GM12878 (cell line): Measurements from ENCODE around the gene KCTD19.

ENCODE experiments used
- CHD2 ChIP-seq: IDR thresholded peaks from 2 replicates; pipeline ENCODE4 v1.6.1; 2011; ENCODE audit warnings: low read depth, low read length, improper control_type of control experiment, borderline replicate concordance
- EZH2 ChIP-seq: IDR thresholded peaks from 2 replicates; pipeline ENCODE4 v1.6.1; 2012; ENCODE audit warnings: low read depth, mild to moderate bottlenecking, control low read depth, inconsistent platforms, low read length, borderline replicate concordance; ENCODE audit not compliant: control insufficient read depth
- NBN ChIP-seq: fragments of 450-650 bp; IDR thresholded peaks from 2 replicates; pipeline ENCODE4 v1.6.1; 2016
- NFYB ChIP-seq: IDR thresholded peaks from 2 replicates; pipeline ENCODE4 v1.6.1; 2011; ENCODE audit warnings: low read depth, mild to moderate bottlenecking, low read length, improper control_type of control experiment, moderate library complexity; ENCODE audit not compliant: insufficient read depth
- NR2C2 ChIP-seq: IDR thresholded peaks from 2 replicates; pipeline ENCODE4 v1.6.1; 2011; ENCODE audit warnings: borderline replicate concordance, low read depth; ENCODE audit not compliant: control insufficient read depth, insufficient read length
- POLR2A ChIP-seq: IDR thresholded peaks from 2 replicates; pipeline ENCODE4 v1.6.1; 2011; ENCODE audit warnings: low read depth, mild to moderate bottlenecking, low read length
- POLR2AphosphoS2 ChIP-seq: IDR thresholded peaks from 2 replicates; pipeline ENCODE4 v1.6.1; 2011; ENCODE audit warnings: low read depth, mild to moderate bottlenecking, low read length, improper control_type of control experiment, moderate library complexity
- RCOR1 ChIP-seq: conservative IDR thresholded peaks from 2 replicates; pipeline ENCODE4 v1.6.1; 2012; ENCODE audit warnings: low read depth, low read length, improper control_type of control experiment
- TAF1 ChIP-seq: IDR thresholded peaks from 2 replicates; pipeline ENCODE4 v1.6.1; 2011; ENCODE audit warnings: mild to moderate bottlenecking, low read depth, low read length, borderline replicate concordance
- ZZZ3 ChIP-seq: IDR thresholded peaks from 2 replicates; pipeline ENCODE4 v1.6.1; 2011; ENCODE audit warnings: low read depth; ENCODE audit not compliant: control insufficient read depth, insufficient read length
- TF ChIP-seq, protein P1 (sequence below), 3 experiments: IDR thresholded peaks in 2 of 3; conservative IDR thresholded peaks in 1 of 3; 2 replicates each; pipeline ENCODE4 v1.5.1; 2011; ENCODE audit warnings: low read depth in 3 of 3, low read length in 3 of 3, mild to moderate bottlenecking in 3 of 3, control low read depth in 2 of 3, moderate library complexity in 2 of 3, inconsistent platforms in 1 of 3, mixed read lengths in 1 of 3; ENCODE audit not compliant: control insufficient read depth in 2 of 3, insufficient read depth in 1 of 3; ENCODE audit errors: extremely low read depth in 1 of 3
- TF ChIP-seq, protein P2 (sequence below): fragments of 450-650 bp; IDR thresholded peaks from 2 replicates; pipeline ENCODE4 v1.6.1; 2017; ENCODE audit warnings: antibody characterized with exemption, mild to moderate bottlenecking, moderate library complexity
- TF ChIP-seq, protein P3 (sequence below): IDR thresholded peaks from 2 replicates; pipeline ENCODE4 v1.6.1; 2011; ENCODE audit warnings: mild to moderate bottlenecking, low read depth, low read length, moderate library complexity; ENCODE audit not compliant: insufficient replicate concordance

DNA sequence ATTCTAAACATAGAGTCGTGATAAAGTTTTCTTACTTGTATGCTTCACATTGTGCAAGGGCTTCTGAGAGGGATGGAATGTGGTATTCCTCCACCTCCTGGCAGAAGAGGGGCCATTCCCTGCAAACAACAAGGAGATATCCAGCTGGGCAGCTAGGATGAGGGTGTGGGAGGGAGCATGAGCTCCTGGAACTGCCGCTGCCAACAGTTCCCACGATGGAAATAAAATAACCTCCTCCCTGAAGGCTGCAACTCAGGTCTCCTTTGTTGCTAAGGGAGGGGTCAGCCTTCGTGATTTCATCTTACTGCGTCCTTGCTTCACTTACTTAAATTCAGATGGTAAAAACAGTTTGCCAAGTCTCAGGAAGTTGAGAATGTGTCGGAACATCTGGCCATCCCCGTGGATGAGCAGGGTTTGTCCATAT, 31.6 kb downstream of the KCTD19 start:
- TF ChIP-seq POLR2A (no peak), POLR2AphosphoS2 (no peak), TAF1 (no peak), RCOR1 (no peak), CHD2 (no peak), NR2C2 (no peak), EZH2 (no peak), ZZZ3 (no peak), NBN (no peak), NFYB (no peak)
- TF ChIP-seq, protein P1, sequence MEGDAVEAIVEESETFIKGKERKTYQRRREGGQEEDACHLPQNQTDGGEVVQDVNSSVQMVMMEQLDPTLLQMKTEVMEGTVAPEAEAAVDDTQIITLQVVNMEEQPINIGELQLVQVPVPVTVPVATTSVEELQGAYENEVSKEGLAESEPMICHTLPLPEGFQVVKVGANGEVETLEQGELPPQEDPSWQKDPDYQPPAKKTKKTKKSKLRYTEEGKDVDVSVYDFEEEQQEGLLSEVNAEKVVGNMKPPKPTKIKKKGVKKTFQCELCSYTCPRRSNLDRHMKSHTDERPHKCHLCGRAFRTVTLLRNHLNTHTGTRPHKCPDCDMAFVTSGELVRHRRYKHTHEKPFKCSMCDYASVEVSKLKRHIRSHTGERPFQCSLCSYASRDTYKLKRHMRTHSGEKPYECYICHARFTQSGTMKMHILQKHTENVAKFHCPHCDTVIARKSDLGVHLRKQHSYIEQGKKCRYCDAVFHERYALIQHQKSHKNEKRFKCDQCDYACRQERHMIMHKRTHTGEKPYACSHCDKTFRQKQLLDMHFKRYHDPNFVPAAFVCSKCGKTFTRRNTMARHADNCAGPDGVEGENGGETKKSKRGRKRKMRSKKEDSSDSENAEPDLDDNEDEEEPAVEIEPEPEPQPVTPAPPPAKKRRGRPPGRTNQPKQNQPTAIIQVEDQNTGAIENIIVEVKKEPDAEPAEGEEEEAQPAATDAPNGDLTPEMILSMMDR (IDR thresholded peaks at IDR 0.05 in 2 of 3, conservative IDR thresholded peaks at IDR 0.05 in 1 of 3; ENCODE audit: control insufficient read depth in 2 of 3, extremely low read depth in 1 of 3, insufficient read depth in 1 of 3, low read depth in 3 of 3, low read length in 3 of 3), result no peak
- TF ChIP-seq, protein P2, sequence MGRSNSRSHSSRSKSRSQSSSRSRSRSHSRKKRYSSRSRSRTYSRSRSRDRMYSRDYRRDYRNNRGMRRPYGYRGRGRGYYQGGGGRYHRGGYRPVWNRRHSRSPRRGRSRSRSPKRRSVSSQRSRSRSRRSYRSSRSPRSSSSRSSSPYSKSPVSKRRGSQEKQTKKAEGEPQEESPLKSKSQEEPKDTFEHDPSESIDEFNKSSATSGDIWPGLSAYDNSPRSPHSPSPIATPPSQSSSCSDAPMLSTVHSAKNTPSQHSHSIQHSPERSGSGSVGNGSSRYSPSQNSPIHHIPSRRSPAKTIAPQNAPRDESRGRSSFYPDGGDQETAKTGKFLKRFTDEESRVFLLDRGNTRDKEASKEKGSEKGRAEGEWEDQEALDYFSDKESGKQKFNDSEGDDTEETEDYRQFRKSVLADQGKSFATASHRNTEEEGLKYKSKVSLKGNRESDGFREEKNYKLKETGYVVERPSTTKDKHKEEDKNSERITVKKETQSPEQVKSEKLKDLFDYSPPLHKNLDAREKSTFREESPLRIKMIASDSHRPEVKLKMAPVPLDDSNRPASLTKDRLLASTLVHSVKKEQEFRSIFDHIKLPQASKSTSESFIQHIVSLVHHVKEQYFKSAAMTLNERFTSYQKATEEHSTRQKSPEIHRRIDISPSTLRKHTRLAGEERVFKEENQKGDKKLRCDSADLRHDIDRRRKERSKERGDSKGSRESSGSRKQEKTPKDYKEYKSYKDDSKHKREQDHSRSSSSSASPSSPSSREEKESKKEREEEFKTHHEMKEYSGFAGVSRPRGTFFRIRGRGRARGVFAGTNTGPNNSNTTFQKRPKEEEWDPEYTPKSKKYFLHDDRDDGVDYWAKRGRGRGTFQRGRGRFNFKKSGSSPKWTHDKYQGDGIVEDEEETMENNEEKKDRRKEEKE, result no peak
- TF ChIP-seq, protein P3, sequence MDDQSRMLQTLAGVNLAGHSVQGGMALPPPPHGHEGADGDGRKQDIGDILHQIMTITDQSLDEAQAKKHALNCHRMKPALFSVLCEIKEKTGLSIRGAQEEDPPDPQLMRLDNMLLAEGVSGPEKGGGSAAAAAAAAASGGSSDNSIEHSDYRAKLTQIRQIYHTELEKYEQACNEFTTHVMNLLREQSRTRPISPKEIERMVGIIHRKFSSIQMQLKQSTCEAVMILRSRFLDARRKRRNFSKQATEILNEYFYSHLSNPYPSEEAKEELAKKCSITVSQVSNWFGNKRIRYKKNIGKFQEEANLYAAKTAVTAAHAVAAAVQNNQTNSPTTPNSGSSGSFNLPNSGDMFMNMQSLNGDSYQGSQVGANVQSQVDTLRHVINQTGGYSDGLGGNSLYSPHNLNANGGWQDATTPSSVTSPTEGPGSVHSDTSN, result no peak
